NCI-H1930 (cell line): Measurements from ENCODE around the gene SS18L1.

Source experiments
- DNase-seq, 2 experiments: peaks; one replicate each; lab custom pipeline; 2025; lab: John Stamatoyannopoulos, UW

The SS18L1 gene

GRCh38 chr20:62212299-62212698, 68.7 kb downstream of the SS18L1 start:
- no peak for DNase-seq

GRCh38 chr20:62214067-62214466, 70.5 kb downstream of the SS18L1 start:
- no peak for DNase-seq

- DNase-seq: no peak
These were observed 71.7 kb downstream of the SS18L1 start for GRCh38 chr20:62215020-62215990.

GRCh38 chr20:62215991-62216635, 72.5 kb downstream of the SS18L1 start:
- DNase-seq: no peak

- no peak for DNase-seq
These were observed 73.3 kb downstream of the SS18L1 start for GRCh38 chr20:62216636-62217566.

- DNase-seq: no peak
These were observed 74.6 kb downstream of the SS18L1 start for GRCh38 chr20:62217913-62218773.

GRCh38 chr20:62219101-62219991, 75.8 kb downstream of the SS18L1 start:
- DNase-seq: peak in 1 of 2 experiments; percentile 38

- DNase-seq: peak in 1 of 2 experiments; percentile 63
These were observed 76.6 kb downstream of the SS18L1 start, which contains the start of gene HRH3 for GRCh38 chr20:62219992-62220665. Gene HRH3 (minus strand): TSS chr20:62220278. CDS start chr20:62219970, 308 bp downstream.

- DNase-seq: no peak
These were observed 77.3 kb downstream of the SS18L1 start for GRCh38 chr20:62220666-62221568.

GRCh38 chr20:62222266-62222850, 78.8 kb downstream of the SS18L1 start:
- DNase-seq: no peak

- no peak for DNase-seq
These were observed 79.4 kb downstream of the SS18L1 start for GRCh38 chr20:62222972-62223371.

GRCh38 chr20:62223571-62223970, 80.0 kb downstream of the SS18L1 start:
- DNase-seq: no peak

- DNase-seq: no peak
These were observed 80.7 kb downstream of the SS18L1 start for GRCh38 chr20:62224113-62224855.

GRCh38 chr20:62225026-62225425, 81.5 kb downstream of the SS18L1 start:
- no peak for DNase-seq

GRCh38 chr20:62225820-62226635, 82.5 kb downstream of the SS18L1 start:
- no peak for DNase-seq
